ENCODE measurements around the gene ELK3. TPM values are rescaled to one million over a fixed set of nuclear protein-coding genes. Genes with fewer than 3 reads are reported as not detected.
A peak's percentile ranks its signal among the peaks of the same experiment; 100 is the strongest.

The ELK3 gene
- polyA plus RNA-seq, 6 donors from 2014 or later, result 12.1 to 20.9 (median 14.8) TPM

DNA sequence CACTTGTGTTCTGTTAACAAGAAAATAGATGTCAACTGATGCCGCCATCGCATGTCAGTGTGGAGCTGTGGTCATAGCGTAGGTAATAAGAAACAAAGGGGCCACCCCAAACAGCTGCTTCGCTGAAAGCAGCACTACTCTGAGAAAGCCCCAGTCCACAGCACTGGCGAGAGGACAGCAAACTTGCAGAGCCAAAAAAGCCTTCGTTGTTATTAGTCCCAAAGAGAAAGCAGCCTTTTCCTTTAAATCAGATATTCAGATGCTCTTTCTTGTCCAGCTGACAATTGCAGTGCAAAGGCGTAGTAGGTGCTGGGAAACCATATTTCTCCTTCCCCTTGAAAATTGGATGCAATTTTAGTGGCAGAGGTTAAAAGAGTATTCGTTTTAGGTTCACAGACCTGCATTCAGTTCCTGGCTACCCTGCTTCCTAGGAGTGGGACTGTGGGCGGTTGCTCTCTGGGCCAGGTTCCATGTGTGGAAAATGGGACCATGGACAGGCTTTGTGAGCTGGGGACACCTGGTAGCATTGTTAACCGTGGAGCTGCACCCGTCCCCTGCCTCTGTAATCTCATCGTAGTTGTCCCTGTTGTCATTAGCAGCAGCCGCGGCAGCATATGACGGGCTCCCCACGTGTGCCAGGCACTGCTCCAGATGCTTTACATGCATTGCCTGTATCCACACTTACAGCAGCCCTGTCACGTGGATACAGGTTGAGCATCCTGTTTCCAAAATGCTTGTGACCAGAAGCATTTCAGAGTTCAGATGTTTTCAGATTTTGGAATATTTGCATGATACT is 54.2 kb downstream of the ELK3 start:
- DNase-seq (no peak), ATAC-seq (ENCODE audit: low read depth in 2 of 2) (no peak)
- Mint-ChIP-seq H3K27ac (no peak overlapping the region), H3K9me3 (no peaks in the 10 kb centered on the region), H3K4me1 (peaks cover 20 to 21% (median 20%) of the 10 kb centered on the region in 3 donors), H3K36me3 (peaks cover 14 to 35% of the 10 kb centered on the region in 2 donors), H3K27me3 (no peaks in the 10 kb centered on the region), H3K4me3 (no peak overlapping the region)

DNA sequence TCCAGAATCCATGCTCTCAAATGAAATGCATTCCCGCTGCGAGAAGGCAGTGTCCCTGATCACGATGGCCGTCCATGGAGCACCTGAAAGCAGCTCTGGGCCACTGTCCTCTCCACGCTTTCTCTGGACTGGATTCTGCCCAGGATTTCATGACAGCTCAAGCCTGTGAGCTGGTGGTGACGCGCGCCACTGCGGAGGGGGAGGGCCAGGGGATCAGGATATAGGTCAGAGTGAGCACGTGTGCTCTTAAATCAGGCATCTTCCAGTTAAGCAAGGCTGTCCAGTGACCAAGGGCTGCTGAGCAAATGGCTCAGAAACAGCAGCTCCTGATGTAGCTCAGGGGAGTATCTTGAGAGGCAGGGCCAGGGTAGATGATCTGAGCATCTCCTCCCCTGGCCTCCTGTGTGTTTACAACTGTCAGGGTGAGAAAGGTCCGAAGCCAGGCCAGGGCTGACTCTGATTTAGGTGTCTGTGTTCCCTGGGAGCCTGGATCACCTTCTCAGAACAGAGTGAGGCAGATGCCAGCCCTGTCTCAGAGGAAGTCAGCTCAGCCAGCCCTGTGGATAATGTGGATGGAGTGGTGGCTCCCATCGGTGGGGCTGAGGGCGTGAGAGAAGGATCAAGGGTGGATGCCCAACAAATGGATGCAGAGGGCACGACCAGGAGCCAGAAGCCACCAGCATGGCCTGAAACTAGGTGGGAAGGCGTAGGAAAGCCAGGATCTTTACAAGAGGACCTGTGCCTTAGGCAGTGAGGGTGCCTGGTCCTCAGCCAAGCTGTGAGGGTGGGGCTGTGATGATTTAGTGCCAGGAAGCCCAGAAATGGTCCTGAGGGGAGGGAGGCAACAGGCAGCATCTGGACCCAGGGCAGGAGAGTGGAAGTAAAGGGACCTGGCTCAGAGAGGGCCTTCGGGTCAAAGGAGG is 55.3 kb downstream of the ELK3 start:
- DNase-seq (no peak), ATAC-seq (ENCODE audit: low read depth in 2 of 2) (no peak)
- Mint-ChIP-seq H3K9me3 (no peaks in the 10 kb centered on the region), H3K4me3 (peak overlapping the region in 1 of 8 donors; percentile 35), H3K27me3 (no peaks in the 10 kb centered on the region), H3K4me1 (peaks cover 17 to 21% (median 20%) of the 10 kb centered on the region in 3 donors), H3K27ac (peak overlapping the region in 5 of 6 donors; percentile 4 to 94 (median 90)), H3K36me3 (peaks cover 14 to 35% of the 10 kb centered on the region in 2 donors)

DNA sequence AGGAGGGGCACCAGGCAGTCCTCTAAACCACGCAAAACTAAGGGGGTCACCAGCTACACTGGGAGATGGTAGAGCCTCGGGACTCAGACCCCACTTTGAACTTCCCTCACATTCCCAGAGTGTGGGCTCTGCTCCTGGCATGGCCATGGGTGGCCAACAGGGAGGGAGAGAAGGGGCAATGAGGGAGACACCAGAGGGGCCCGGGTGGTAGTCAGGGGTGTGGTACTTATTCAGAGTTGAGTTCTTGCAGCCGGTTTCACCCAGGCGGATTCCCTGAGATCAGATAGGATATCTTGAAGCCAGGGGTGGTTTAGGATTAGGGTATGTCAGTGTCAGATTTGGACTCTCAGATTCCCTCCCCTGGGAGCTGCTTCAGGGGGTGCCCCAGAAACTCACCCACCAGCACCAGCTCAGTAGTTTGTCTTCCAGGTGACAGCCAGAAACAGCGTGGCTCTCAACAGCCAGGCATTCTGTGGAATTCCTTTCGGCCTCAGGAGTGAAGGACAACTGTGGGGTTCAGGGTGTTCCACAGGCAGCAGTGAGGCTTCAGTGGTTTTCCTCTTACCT is 56.0 kb downstream of the ELK3 start:
- H3K4me3 Mint-ChIP-seq, result no peak overlapping the region

DNA sequence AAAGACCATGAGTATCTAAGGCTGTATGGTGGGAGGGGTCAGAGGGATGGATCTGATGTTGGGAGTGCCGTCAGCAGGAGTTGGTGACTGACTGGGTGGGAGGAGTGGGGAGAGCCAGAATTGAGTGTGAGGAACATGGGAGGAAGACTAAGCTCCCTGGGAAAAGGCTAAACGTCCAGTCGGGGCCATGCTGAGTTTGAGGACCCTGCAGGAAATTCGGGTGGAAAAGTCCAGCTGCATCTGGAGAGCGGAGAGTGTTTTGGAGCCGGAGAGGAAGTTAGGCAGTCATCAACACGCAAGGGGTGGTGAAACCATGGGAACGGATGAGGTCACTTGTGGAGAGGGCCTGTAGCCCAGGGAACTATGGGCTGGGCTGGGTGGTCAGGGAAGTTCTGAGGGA is 60.9 kb downstream of the ELK3 start:
- peaks cover 13 to 26% (median 15%) of the 10 kb centered on the region in 3 donors for H3K4me1 Mint-ChIP-seq
- no peak for DNase-seq
- peak overlapping the region in 3 of 6 donors; percentile 58 to 96 (median 61) for H3K27ac Mint-ChIP-seq
- no peaks in the 10 kb centered on the region for H3K27me3 Mint-ChIP-seq
- no peak for ATAC-seq (ENCODE audit: low read depth in 2 of 2)
- peaks cover 18 to 21% of the 10 kb centered on the region in 2 donors for H3K36me3 Mint-ChIP-seq
- H3K4me3 Mint-ChIP-seq, result no peak overlapping the region
- no peaks in the 10 kb centered on the region for H3K9me3 Mint-ChIP-seq

More for the DNA sequence above, 56.0 kb downstream of the ELK3 start:
- Mint-ChIP-seq H3K9me3 (no peaks in the 10 kb centered on the region), H3K36me3 (peaks cover 14 to 35% of the 10 kb centered on the region in 2 donors), H3K4me1 (peaks cover 21 to 27% (median 23%) of the 10 kb centered on the region in 3 donors), H3K27me3 (no peaks in the 10 kb centered on the region), H3K27ac (peak overlapping the region in 3 of 6 donors; percentile 38 to 94 (median 90))
- ATAC-seq (ENCODE audit: low read depth in 2 of 2) (no peak), DNase-seq (no peak)

DNA sequence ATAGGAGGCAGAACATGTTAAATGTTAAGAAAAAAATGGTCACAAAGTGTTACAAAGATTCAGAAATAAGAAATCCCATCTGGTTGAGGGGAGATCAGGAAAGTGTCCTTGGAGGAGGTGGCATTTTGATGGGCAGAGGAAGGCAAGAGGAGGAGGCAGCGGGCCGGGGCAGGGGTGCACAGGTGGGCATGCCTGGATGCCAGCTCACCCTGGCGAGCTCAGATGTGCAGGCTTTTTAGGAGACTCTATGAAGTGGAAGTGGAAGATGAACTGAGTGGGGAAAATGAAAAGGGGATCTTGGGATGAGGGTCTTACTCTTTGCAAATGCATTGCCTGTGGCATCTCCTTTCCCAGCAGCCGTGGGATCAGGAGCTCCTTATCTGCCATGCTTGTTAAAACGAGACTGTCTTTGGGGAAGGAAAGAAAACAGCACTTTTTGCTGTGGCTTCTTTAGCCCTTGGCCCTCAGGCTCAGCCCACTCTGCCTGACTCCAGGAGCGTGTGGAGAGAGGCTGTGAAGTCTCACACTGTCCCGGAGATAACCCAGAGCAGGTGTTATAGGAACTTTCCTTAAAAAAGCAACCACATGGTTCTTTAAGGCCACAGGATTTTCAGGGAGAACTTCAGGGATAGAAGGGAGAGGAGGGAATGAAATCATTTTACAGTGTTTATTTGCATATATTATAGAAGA is 62.6 kb downstream of the ELK3 start:
- Mint-ChIP-seq H3K27me3 (no peaks in the 10 kb centered on the region), H3K27ac (no peak overlapping the region), H3K4me3 (no peak overlapping the region), H3K4me1 (peaks cover 0 to 17% (median 10%) of the 10 kb centered on the region in 3 donors), H3K9me3 (no peaks in the 10 kb centered on the region), H3K36me3 (peaks cover 14 to 17% of the 10 kb centered on the region in 2 donors)
- DNase-seq (no peak), ATAC-seq (ENCODE audit: low read depth in 2 of 2) (no peak)

DNA sequence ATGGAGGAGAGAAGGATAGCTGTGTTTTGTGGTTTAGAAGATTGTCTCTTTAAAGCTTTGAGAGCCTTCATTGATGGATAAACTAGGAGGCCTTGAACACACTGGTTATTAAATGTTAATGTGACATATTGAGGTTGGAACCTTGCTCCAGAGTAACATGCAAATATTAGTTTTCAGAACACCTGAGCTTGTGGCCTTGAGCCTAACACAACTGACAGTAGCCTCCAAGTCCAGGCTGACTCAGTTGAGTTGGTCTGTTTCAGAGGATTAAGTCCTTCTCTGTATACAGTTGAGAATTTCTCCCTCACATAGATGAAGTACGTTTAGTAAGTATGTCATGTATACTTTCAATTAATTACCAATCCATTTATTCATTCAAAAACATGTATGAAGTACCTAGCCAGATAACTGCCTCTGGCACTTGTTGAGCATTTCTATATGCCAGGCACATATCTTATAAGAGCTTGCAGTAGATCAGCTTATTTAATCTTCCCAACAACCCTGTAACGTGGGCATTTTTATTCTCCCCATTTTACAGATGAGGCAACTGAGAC is 63.5 kb downstream of the ELK3 start:
- peak overlapping the region in 1 of 6 donors; percentile 21 for H3K27ac Mint-ChIP-seq
- no peak overlapping the region for H3K4me3 Mint-ChIP-seq
- DNase-seq, result no peak
- no peaks in the 10 kb centered on the region for H3K27me3 Mint-ChIP-seq
- H3K4me1 Mint-ChIP-seq, result peaks cover 0 to 13% (median 10%) of the 10 kb centered on the region in 3 donors
- no peak for ATAC-seq (ENCODE audit: low read depth in 2 of 2)
- no peaks in the 10 kb centered on the region for H3K9me3 Mint-ChIP-seq
- H3K36me3 Mint-ChIP-seq, result peaks cover 8 to 10% of the 10 kb centered on the region in 2 donors

DNA sequence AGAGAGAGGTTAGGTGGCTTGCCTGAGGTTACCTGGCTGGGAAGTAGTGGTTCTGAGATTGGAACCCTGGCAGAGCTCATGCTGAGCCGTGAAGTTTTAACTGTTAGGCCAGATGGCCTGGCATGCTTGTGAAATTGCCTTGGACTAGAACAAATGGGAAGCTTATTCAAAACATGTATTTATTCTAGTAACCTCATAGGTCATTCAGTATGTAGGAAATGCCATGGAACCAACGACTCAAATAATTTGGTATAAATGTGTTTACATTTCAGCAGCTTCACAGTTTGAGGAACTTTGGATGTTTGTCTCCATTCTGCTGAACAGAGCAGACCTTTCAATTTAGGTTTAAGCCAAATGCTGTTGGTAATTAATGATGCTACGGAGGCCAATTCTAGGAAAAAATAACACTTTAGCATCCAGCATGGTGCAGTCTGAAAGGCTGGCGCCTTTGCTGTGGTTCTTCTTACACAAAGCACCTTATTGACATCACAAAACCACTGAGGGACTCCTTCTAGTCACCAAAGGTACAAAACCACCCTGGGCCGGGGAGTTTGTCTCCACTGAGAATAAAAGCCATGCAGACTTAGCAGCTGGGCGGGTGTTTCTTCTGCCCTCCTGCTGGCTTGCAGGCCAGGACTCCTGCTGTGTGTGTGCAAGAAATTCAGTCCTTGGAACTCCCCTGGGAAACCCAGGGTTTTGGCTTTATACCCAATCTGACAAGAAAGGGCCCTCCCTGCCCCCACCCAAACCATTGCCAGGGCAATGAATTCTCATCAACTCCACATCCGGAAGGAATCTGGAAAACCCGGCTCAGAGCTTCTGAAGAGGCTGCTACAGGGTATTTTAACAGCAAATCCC is 64.2 kb downstream of the ELK3 start:
- H3K9me3 Mint-ChIP-seq, result no peaks in the 10 kb centered on the region
- H3K4me1 Mint-ChIP-seq, result peaks cover under 1 to 13% (median 10%) of the 10 kb centered on the region in 3 donors
- ATAC-seq (ENCODE audit: low read depth in 2 of 2) (no peak), DNase-seq (no peak)
- H3K27ac Mint-ChIP-seq, result peak overlapping the region in 2 of 6 donors; percentile 21 to 35
- H3K4me3 Mint-ChIP-seq, result no peak overlapping the region
- H3K36me3 Mint-ChIP-seq, result peaks cover 10 to 12% of the 10 kb centered on the region in 2 donors
- H3K27me3 Mint-ChIP-seq, result no peaks in the 10 kb centered on the region

DNA sequence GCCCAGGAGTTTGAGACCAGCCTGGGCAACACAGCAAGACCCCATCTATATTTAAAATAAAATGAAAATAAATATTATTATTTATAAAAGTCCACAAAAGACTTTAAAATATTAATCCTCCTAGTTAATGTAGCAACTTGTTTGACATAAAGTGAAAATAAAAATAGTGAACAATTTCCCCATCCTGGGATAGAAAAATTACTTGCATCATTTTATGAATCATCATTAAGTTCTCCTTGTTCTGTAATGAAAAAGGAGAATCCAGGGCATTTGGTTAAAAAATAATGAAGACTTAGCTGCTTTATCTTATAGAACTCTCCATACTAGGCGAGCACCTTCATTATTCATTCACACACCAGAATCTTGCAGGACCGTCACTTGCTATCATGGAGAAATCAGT is 66.1 kb downstream of the ELK3 start:
- H3K27ac Mint-ChIP-seq, result peak overlapping the region in 3 of 6 donors; percentile 46 to 89 (median 57)

DNA sequence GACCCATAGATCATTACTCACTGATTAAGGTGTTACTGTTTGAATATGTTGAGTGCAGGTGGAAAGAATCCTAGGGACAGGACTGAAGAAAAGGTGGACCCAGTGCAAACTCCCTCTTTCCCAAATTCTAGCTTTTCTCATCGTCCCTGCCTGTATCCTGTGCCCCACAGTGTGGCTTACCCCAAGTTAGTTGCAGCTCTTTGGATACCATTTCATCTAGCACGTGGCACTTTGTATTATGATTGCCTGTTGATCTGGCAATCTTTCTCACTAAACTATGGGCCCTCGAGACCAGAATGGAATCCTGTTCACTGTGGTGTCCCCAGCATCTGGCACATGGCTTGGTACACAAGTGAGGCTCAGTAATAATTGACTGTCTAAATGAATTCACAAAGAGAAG is 66.5 kb downstream of the ELK3 start:
- H3K27ac Mint-ChIP-seq, result peak overlapping the region in 5 of 6 donors; percentile 9 to 89 (median 49)
- H3K4me3 Mint-ChIP-seq, result no peak overlapping the region
- H3K27me3 Mint-ChIP-seq, result no peaks in the 10 kb centered on the region
- H3K4me1 Mint-ChIP-seq, result peaks cover 6 to 17% (median 8%) of the 10 kb centered on the region in 3 donors
- peaks cover 20 to 30% of the 10 kb centered on the region in 2 donors for H3K36me3 Mint-ChIP-seq
- ATAC-seq (ENCODE audit: low read depth in 2 of 2) (no peak), DNase-seq (no peak)
- H3K9me3 Mint-ChIP-seq, result no peaks in the 10 kb centered on the region

More for the DNA sequence above, 66.1 kb downstream of the ELK3 start:
- Mint-ChIP-seq H3K4me1 (peaks cover 6 to 19% (median 8%) of the 10 kb centered on the region in 3 donors), H3K9me3 (no peaks in the 10 kb centered on the region), H3K4me3 (no peak overlapping the region), H3K36me3 (peaks cover 20 to 29% of the 10 kb centered on the region in 2 donors), H3K27me3 (no peaks in the 10 kb centered on the region)
- ATAC-seq (ENCODE audit: low read depth in 2 of 2), result no peak
- DNase-seq, result no peak

DNA sequence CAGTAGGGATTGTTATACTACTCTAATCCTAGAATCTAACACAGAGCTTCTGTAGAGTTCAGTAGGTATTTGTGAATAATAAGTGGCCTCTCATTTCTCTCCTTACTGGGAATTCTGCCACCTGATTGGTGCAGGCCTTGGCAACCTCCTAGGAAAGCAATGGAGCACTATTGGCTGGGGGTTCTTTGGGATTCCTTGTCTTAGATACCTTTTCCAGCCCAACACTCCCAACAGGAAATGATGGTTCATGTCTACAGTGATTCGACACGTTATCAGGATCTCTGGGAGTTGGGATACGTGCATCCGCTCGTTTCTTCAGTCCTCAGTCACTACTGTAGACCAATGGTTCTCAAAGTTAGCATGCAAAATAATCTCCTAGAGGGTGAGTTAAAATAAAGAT is 67.4 kb downstream of the ELK3 start:
- Mint-ChIP-seq H3K27me3 (no peaks in the 10 kb centered on the region), H3K4me1 (peaks cover 6 to 17% (median 8%) of the 10 kb centered on the region in 3 donors), H3K9me3 (no peaks in the 10 kb centered on the region), H3K27ac (peak overlapping the region in 2 of 6 donors; percentile 71 to 89), H3K36me3 (peaks cover 20 to 30% of the 10 kb centered on the region in 2 donors), H3K4me3 (no peak overlapping the region)
- ATAC-seq (ENCODE audit: low read depth in 2 of 2) (no peak), DNase-seq (no peak)

DNA sequence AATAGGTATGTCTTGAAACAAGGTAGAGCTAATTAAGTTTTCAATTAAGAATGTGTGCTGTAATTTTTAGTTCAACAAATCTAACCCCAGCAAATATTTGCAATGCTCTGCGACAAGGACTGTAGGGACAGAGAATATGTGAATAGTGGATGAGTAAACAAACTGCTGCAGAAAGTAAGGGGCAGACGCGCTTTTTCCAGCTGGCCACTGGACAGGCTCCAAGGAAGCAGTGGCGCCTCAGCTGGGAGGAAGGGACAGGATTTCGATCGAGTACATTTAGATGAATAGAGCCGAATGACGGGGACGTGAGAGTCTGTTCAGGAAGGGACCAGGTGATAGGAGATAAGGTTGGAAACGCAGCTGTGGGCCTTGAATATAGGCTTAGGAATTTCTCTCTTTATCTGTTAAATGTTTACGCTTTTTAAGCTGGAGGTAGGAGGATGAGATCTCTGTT is 69.3 kb downstream of the ELK3 start:
- DNase-seq (no peak), ATAC-seq (ENCODE audit: low read depth in 2 of 2) (no peak)
- Mint-ChIP-seq H3K4me3 (no peak overlapping the region), H3K4me1 (peaks cover 6 to 13% (median 8%) of the 10 kb centered on the region in 3 donors), H3K27me3 (no peaks in the 10 kb centered on the region), H3K36me3 (peaks cover 21 to 30% of the 10 kb centered on the region in 2 donors), H3K27ac (peak overlapping the region in 4 of 6 donors; percentile 36 to 96 (median 59)), H3K9me3 (no peaks in the 10 kb centered on the region)

Measured in naive B cell (primary cell).